ENCODE results near the gene BMP8A. TPM values are rescaled to one million over a fixed set of nuclear protein-coding genes. Genes with fewer than 3 reads are reported as not detected.

BMP8A gene
- total and polyA plus RNA-seq, 9 of the 15 experiments (the other 6 are each of a cell fraction or from before 2014, with no cell fraction given): 0.05 to 0.31 TPM; not detected in 7

GRCh38 chr1:39446986-39447567, 44.4 kb upstream of the BMP8A start:
- no peak for FAIRE-seq

More at GRCh38 chr1:39446986-39447567, 44.4 kb upstream of the BMP8A start:
- Histone ChIP-seq H3K27ac (ENCODE audit: extremely low read depth, low read depth, low read length) (no peak overlapping the region), H3K9me3 (replicated peaks; ENCODE audit: control insufficient read depth, insufficient read depth, low read depth, low read length) (no peaks in the 10 kb centered on the region), H2AFZ (ENCODE audit: low read depth, low read length) (no peak overlapping the region), H4K20me1 (replicated peaks; ENCODE audit: control insufficient read depth, insufficient read depth, low read length) (no peaks in the 10 kb centered on the region), H3K36me3 (ENCODE audit: control insufficient read depth, insufficient read depth, low read length) (peaks cover 88% of the 10 kb centered on the region), H3K27me3 (ENCODE audit: control insufficient read depth in 2 of 2, insufficient read depth in 2 of 2, low read length in 2 of 2) (no peaks in the 10 kb centered on the region), H3K4me3 (no peak overlapping the region), H3K4me1 (replicated peaks in 1 of 2; ENCODE audit: control insufficient read depth in 2 of 2, insufficient read depth in 2 of 2, low read length in 2 of 2) (no peaks in the 10 kb centered on the region), H3K9ac (ENCODE audit: insufficient read depth in 1 of 2, low read depth in 2 of 2, low read length in 2 of 2) (no peak overlapping the region), H3K9me1 (ENCODE audit: control insufficient read depth, insufficient read depth, low read length) (no peaks in the 10 kb centered on the region), H3K4me2 (ENCODE audit: insufficient read depth, low read length) (no peak overlapping the region), H3K79me2 (ENCODE audit: control insufficient read depth, insufficient read depth, low read length) (no peaks in the 10 kb centered on the region)
- ChIA-PET CTCF (ENCODE audit: low intra/inter-chr PET ratio) (no interaction called here), POLR2A (interaction anchor here (1.4 kb wide), 1 partner anchor 9 kb away, joined by 4 read pairs; no protein-coding TSS in a partner anchor)
- no peak for ATAC-seq
- no peak for TF ChIP-seq EP300 (IDR thresholded peaks at IDR 0.05; ENCODE audit: low read length)
- TF ChIP-seq ZBTB7A (IDR thresholded peaks at IDR 0.05; ENCODE audit: borderline replicate concordance, control insufficient read depth, low read depth, low read length): no peak
- TF ChIP-seq POLR2H (tag; IDR thresholded peaks at IDR 0.05; ENCODE audit: low read depth): no peak
- TF ChIP-seq KDM4B (IDR thresholded peaks at IDR 0.05; ENCODE audit: borderline replicate concordance in 2 of 2, low read depth in 1 of 2): no peak
- no peak for TF ChIP-seq KDM2B (CRISPR knock-in tag; IDR thresholded peaks at IDR 0.05)
- no peak for TF ChIP-seq NR2C2 (CRISPR knock-in tag; IDR thresholded peaks at IDR 0.05)
- no peak for TF ChIP-seq NR2C2 (tag; IDR thresholded peaks at IDR 0.05)
- TF ChIP-seq ZNF318 (IDR thresholded peaks at IDR 0.05; ENCODE audit: borderline replicate concordance in 1 of 2, low read depth in 1 of 2): no peak
- no peak for TF ChIP-seq MAX (CRISPR knock-in tag; IDR thresholded peaks at IDR 0.05)
- TF ChIP-seq RNF2 (IDR thresholded peaks at IDR 0.05): no peak
- no peak for TF ChIP-seq CHCHD3 (CRISPR knock-in tag; IDR thresholded peaks at IDR 0.05)
- no peak for TF ChIP-seq POLR2A (conservative IDR thresholded peaks at IDR 0.05)
- no peak for TF ChIP-seq SRSF3 (IDR thresholded peaks at IDR 0.05; ENCODE audit: insufficient read depth, low read length)
- TF ChIP-seq JUND (IDR thresholded peaks at IDR 0.05; ENCODE audit: borderline replicate concordance, low read depth, low read length): no peak
- TF ChIP-seq JUND (tag; IDR thresholded peaks at IDR 0.05; ENCODE audit: borderline replicate concordance, low read depth, low read length): no peak
- intact Hi-C loops (cut with micrococcal nuclease) (no loop called here), in situ Hi-C loops (cut with MboI) (no loop called here)
- BruUV-seq (replicated peaks): no TSS peak
- DNase-seq (ENCODE audit: extremely low read depth in 1 of 4, low spot score in 3 of 4): no peak
- 84% methylated on average over 5 of the region's 5 CpGs for WGBS (ENCODE audit: insufficient coverage, low coverage, missing lambda C conversion rate)

Measured in K562 (cell line).